ENCODE results near the gene OR51D1. TPM values are rescaled to one million over a fixed set of nuclear protein-coding genes. Genes with fewer than 3 reads are reported as not detected.

The OR51D1 gene
- total RNA-seq, 3 donors from 2014 or later (not counting 1 experiment from before 2014, with no cell fraction given), result not detected

DNA sequence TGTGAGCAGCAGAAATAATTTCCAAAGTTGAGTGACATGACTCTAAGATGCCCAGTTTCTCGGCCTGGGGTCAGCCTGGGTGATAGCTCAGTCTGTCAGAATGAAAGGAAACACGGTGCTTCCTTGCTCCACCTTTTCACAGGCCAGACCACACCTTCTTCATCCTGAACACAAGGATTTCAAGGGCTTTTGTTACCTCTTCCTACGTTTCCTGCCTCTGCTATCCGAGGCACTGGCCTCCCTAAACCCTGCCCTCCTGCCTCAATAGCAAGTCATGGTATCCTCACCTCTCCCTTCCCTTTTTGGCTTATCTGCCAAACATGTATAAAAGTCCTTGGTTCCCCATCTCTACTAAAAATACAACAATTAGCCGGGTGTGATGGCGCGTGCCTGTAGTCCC is 4.8 kb downstream of the OR51D1 start:
- Histone ChIP-seq H3K27me3 (ENCODE audit: control insufficient read depth, insufficient read depth, low read length) (no peaks in the 10 kb centered on the region), H3K4me1 (ENCODE audit: control insufficient read depth, insufficient read depth, low read length) (peaks cover 2% of the 10 kb centered on the region), H3K9me3 (ENCODE audit: control insufficient read depth, insufficient read depth, low read length) (no peaks in the 10 kb centered on the region), H3K27ac (ENCODE audit: low read length) (no peak overlapping the region), H3K36me3 (ENCODE audit: control insufficient read depth, insufficient read depth, low read length) (no peaks in the 10 kb centered on the region), H3K4me3 (ENCODE audit: low read length) (no peak overlapping the region)
- H3K36me3 Mint-ChIP-seq, result no peaks in the 10 kb centered on the region
- H3K4me1 Mint-ChIP-seq, result no peaks in the 10 kb centered on the region
- WGBS (ENCODE audit: insufficient coverage), result 85% methylated on average over 7 of the region's 7 CpGs
- TF ChIP-seq, protein P1, sequence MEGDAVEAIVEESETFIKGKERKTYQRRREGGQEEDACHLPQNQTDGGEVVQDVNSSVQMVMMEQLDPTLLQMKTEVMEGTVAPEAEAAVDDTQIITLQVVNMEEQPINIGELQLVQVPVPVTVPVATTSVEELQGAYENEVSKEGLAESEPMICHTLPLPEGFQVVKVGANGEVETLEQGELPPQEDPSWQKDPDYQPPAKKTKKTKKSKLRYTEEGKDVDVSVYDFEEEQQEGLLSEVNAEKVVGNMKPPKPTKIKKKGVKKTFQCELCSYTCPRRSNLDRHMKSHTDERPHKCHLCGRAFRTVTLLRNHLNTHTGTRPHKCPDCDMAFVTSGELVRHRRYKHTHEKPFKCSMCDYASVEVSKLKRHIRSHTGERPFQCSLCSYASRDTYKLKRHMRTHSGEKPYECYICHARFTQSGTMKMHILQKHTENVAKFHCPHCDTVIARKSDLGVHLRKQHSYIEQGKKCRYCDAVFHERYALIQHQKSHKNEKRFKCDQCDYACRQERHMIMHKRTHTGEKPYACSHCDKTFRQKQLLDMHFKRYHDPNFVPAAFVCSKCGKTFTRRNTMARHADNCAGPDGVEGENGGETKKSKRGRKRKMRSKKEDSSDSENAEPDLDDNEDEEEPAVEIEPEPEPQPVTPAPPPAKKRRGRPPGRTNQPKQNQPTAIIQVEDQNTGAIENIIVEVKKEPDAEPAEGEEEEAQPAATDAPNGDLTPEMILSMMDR (IDR thresholded peaks at IDR 0.05), result no peak
- ATAC-seq, result no peak
- no peak for DNase-seq
- no peaks in the 10 kb centered on the region for H3K9me3 Mint-ChIP-seq
- H3K27me3 Mint-ChIP-seq (ENCODE audit: low read depth in 2 of 2), result peaks cover 11 to 17% of the 10 kb centered on the region in 2 donors
- intact Hi-C loops (cut with micrococcal nuclease), result no loop called here
- H3K4me3 Mint-ChIP-seq, result no peak overlapping the region
- H3K27ac Mint-ChIP-seq, result no peak overlapping the region

DNA sequence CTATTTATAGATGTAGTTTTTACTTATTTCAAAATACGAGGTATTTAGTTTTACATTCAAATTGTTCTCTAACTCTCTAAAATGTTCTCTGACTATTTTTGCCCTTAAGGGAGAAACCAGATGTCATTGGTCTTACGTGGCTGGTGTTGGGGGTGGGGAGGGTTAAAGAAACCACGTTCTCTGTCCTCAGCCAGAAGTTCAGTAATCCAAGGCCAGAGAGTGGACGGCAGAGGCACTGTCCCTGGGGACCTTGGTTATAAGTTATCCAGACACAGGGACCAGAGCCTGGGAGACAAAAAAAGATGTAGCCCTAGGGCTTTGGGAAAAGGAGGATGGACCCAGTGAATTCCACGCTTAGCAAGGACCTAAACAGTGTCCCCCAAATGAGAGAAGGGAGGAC is 5.8 kb downstream of the OR51D1 start:
- DNase-seq (no peak), ATAC-seq (no peak)
- Mint-ChIP-seq H3K4me1 (no peaks in the 10 kb centered on the region), H3K9me3 (no peaks in the 10 kb centered on the region), H3K4me3 (no peak overlapping the region), H3K27me3 (ENCODE audit: low read depth in 2 of 2) (peaks cover 13 to 17% of the 10 kb centered on the region in 2 donors), H3K36me3 (no peaks in the 10 kb centered on the region), H3K27ac (no peak overlapping the region)
- Histone ChIP-seq H3K4me1 (ENCODE audit: control insufficient read depth, insufficient read depth, low read length) (no peaks in the 10 kb centered on the region), H3K9me3 (ENCODE audit: control insufficient read depth, insufficient read depth, low read length) (no peaks in the 10 kb centered on the region), H3K36me3 (ENCODE audit: control insufficient read depth, insufficient read depth, low read length) (no peaks in the 10 kb centered on the region), H3K27me3 (ENCODE audit: control insufficient read depth, insufficient read depth, low read length) (no peaks in the 10 kb centered on the region), H3K4me3 (ENCODE audit: low read length) (no peak overlapping the region), H3K27ac (ENCODE audit: low read length) (no peak overlapping the region)
- TF ChIP-seq, protein P1 (IDR thresholded peaks at IDR 0.05), result no peak
- WGBS (ENCODE audit: insufficient coverage), result 40% methylated on average over 4 of the region's 5 CpGs
- intact Hi-C loops (cut with micrococcal nuclease), result no loop called here

DNA sequence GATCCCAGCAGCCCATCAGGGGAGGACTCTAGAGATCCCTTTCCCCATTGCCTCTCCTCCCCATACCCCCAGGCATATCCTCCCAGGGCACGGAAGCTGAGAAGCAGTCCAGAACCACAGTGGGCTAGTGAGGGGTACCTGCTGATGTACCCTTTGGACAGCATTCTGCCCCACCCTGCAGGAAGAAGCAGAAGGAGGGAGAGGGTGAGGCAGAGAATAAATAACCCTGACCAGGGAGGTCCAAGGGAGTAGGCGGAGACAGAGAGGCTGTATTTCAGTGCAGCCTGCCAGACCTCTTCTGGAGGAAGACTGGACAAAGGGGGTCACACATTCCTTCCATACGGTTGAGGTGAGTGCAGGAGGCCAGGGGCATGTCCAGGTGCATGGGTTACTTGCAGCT is 6.4 kb downstream of the OR51D1 start, which contains the start of gene OR51E1:
TSS of gene OR51E1 (plus strand) at position 301 of the 400 bp plus-strand sequence. CDS start 8,545 bp downstream, outside the sequence.
- TF ChIP-seq, protein P1 (IDR thresholded peaks at IDR 0.05), result no peak
- intact Hi-C loops (cut with micrococcal nuclease), result no loop called here
- Histone ChIP-seq H3K36me3 (ENCODE audit: control insufficient read depth, insufficient read depth, low read length) (no peaks in the 10 kb centered on the region), H3K4me3 (ENCODE audit: low read length) (no peak within 1 kb of the TSS), H3K27me3 (ENCODE audit: control insufficient read depth, insufficient read depth, low read length) (no peaks in the 10 kb centered on the region), H3K9me3 (ENCODE audit: control insufficient read depth, insufficient read depth, low read length) (no peaks in the 10 kb centered on the region), H3K27ac (ENCODE audit: low read length) (no peak within 1 kb of the TSS), H3K4me1 (ENCODE audit: control insufficient read depth, insufficient read depth, low read length) (no peaks in the 10 kb centered on the region)
- H3K4me3 Mint-ChIP-seq, result no peak within 1 kb of the TSS
- DNase-seq (no peak), ATAC-seq (no peak)
- 84% methylated on average over 2 of the region's 3 CpGs for WGBS (ENCODE audit: insufficient coverage)
- H3K9me3 Mint-ChIP-seq, result no peaks in the 10 kb centered on the region
- peaks cover 14 to 17% of the 10 kb centered on the region in 2 donors for H3K27me3 Mint-ChIP-seq (ENCODE audit: low read depth in 2 of 2)
- H3K4me1 Mint-ChIP-seq, result no peaks in the 10 kb centered on the region
- no peaks in the 10 kb centered on the region for H3K36me3 Mint-ChIP-seq
- no peak within 1 kb of the TSS for H3K27ac Mint-ChIP-seq

DNA sequence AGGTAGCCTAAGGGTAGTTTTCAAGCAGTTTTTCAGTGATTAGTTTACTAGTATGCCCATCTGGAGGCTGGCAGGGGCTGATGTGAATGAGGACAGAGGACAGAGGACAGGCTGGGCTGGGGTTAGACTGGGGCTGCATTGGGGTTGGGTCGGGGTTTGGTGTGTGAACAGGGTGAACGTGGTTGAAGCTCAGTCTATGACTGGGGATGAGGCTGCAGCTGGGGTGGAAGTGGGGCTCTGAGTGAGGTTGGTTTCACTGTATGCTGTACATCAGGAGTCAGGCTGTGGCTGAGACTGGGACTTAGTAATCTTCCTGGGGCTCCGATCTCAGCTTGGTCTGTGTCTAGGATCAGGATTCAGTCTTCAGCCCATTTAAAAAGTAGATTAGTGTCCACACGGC is 7.0 kb downstream of the OR51D1 start:
- Mint-ChIP-seq H3K36me3 (no peaks in the 10 kb centered on the region), H3K27ac (no peak overlapping the region), H3K27me3 (ENCODE audit: low read depth in 2 of 2) (peaks cover 14 to 17% of the 10 kb centered on the region in 2 donors), H3K4me1 (no peaks in the 10 kb centered on the region), H3K4me3 (no peak overlapping the region), H3K9me3 (no peaks in the 10 kb centered on the region)
- Histone ChIP-seq H3K9me3 (ENCODE audit: control insufficient read depth, insufficient read depth, low read length) (no peaks in the 10 kb centered on the region), H3K27ac (ENCODE audit: low read length) (no peak overlapping the region), H3K36me3 (ENCODE audit: control insufficient read depth, insufficient read depth, low read length) (no peaks in the 10 kb centered on the region), H3K4me3 (ENCODE audit: low read length) (no peak overlapping the region), H3K27me3 (ENCODE audit: control insufficient read depth, insufficient read depth, low read length) (no peaks in the 10 kb centered on the region), H3K4me1 (ENCODE audit: control insufficient read depth, insufficient read depth, low read length) (no peaks in the 10 kb centered on the region)
- intact Hi-C loops (cut with micrococcal nuclease), result no loop called here
- TF ChIP-seq, protein P1 (IDR thresholded peaks at IDR 0.05), result no peak
- ATAC-seq (no peak), DNase-seq (no peak)
- WGBS (ENCODE audit: insufficient coverage), result 68% methylated on average over 4 of the region's 4 CpGs
